KMS-11 (cell line): ENCODE data around the gene CAPN9.
"Not testable (repeated sequence)": the region's sequence is repeated elsewhere in the genome, so short reads cannot be mapped to it uniquely, and the experiment has no call there.

Source experiments
- H2AFZ ChIP-seq: fragments of 200-600 bp; sonication (generic); 2 replicates; pipeline ENCODE4 v1.6.1; 2016; ENCODE audit warnings: antibody characterized with exemption, mixed run types, low read depth
- H3K27ac ChIP-seq: fragments of 200-600 bp; sonication (generic); 2 replicates; pipeline ENCODE4 v1.6.1; 2016; ENCODE audit warnings: mild to moderate bottlenecking, mixed run types
- H3K27me3 ChIP-seq: fragments of 200-600 bp; sonication (generic); 2 replicates; pipeline ENCODE4 v1.6.1; 2017; ENCODE audit warnings: mild to moderate bottlenecking, low read depth, mixed run types, moderate library complexity; ENCODE audit not compliant: insufficient read depth
- H3K36me3 ChIP-seq: fragments of 200-600 bp; sonication (generic); 2 replicates; pipeline ENCODE4 v1.6.1; 2017; ENCODE audit warnings: mild to moderate bottlenecking, mixed run types; ENCODE audit not compliant: insufficient read depth
- H3K4me1 ChIP-seq: fragments of 200-600 bp; sonication (generic); 2 replicates; pipeline ENCODE4 v1.6.1; 2016; ENCODE audit warnings: mild to moderate bottlenecking, low read depth, mixed run types; ENCODE audit not compliant: poor library complexity, severe bottlenecking
- H3K4me2 ChIP-seq: fragments of 200-600 bp; sonication (generic); 2 replicates; pipeline ENCODE4 v1.7.0; 2016; ENCODE audit warnings: mild to moderate bottlenecking, mixed run types
- H3K4me3 ChIP-seq: fragments of 200-600 bp; sonication (generic); IDR thresholded peaks from 2 replicates; pipeline ENCODE4 v1.6.1; 2017; ENCODE audit warnings: low read depth, low read length, mixed read lengths; ENCODE audit not compliant: insufficient read depth
- H3K79me2 ChIP-seq: fragments of 200-600 bp; sonication (generic); 2 replicates; pipeline ENCODE4 v1.6.1; 2016; ENCODE audit warnings: low read depth, mixed run types; ENCODE audit not compliant: insufficient read depth
- H3K9ac ChIP-seq: fragments of 200-600 bp; sonication (generic); 2 replicates; pipeline ENCODE4 v1.6.1; 2016; ENCODE audit warnings: mild to moderate bottlenecking, mixed run types
- H4K20me1 ChIP-seq: fragments of 200-600 bp; sonication (generic); 2 replicates; pipeline ENCODE4 v1.6.1; 2016; ENCODE audit warnings: mild to moderate bottlenecking, mixed run types; ENCODE audit not compliant: insufficient read depth
- TF ChIP-seq, protein P1 (sequence below): fragments of 200-600 bp; sonication (generic); conservative IDR thresholded peaks from 2 replicates; pipeline ENCODE4 v1.6.1; 2017; ENCODE audit warnings: low read depth, mild to moderate bottlenecking, antibody characterized with exemption, low read length, moderate library complexity, mixed read lengths

The CAPN9 gene

GRCh38 chr1:230843503-230844309 is 96.5 kb downstream of the CAPN9 start:
- no peaks in the 10 kb centered on the region for H3K36me3 ChIP-seq
- no peak overlapping the region for H2AFZ ChIP-seq
- no peak overlapping the region for H3K4me2 ChIP-seq
- H3K4me3 ChIP-seq = no peak overlapping the region
- no peaks in the 10 kb centered on the region for H3K4me1 ChIP-seq
- TF ChIP-seq, protein P1, sequence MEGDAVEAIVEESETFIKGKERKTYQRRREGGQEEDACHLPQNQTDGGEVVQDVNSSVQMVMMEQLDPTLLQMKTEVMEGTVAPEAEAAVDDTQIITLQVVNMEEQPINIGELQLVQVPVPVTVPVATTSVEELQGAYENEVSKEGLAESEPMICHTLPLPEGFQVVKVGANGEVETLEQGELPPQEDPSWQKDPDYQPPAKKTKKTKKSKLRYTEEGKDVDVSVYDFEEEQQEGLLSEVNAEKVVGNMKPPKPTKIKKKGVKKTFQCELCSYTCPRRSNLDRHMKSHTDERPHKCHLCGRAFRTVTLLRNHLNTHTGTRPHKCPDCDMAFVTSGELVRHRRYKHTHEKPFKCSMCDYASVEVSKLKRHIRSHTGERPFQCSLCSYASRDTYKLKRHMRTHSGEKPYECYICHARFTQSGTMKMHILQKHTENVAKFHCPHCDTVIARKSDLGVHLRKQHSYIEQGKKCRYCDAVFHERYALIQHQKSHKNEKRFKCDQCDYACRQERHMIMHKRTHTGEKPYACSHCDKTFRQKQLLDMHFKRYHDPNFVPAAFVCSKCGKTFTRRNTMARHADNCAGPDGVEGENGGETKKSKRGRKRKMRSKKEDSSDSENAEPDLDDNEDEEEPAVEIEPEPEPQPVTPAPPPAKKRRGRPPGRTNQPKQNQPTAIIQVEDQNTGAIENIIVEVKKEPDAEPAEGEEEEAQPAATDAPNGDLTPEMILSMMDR = no peak
- no peaks in the 10 kb centered on the region for H4K20me1 ChIP-seq
- no peak overlapping the region for H3K9ac ChIP-seq
- H3K79me2 ChIP-seq = no peaks in the 10 kb centered on the region
- H3K27me3 ChIP-seq = no peaks in the 10 kb centered on the region
- no peak overlapping the region for H3K27ac ChIP-seq

DNA sequence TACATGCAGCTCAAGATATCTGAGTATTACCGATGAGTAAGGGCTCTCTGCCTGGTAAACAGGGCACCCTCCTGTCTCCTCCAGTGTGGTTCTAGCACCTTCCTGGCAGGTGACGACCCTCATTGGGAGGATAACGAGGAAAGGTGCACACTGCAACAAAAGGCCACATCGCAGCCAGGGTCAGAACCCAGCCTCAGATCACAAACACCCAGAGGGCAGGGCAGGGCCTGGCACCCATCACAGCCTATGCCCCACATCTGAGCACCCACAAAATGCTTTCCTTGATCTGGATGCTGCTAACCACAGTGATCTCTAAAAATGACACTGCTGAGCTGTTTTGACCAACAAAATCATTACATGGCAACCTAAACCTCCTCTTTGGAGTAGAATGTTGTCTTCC is 97.4 kb downstream of the CAPN9 start:
- Histone ChIP-seq H3K4me2 (no peak overlapping the region), H3K36me3 (no peaks in the 10 kb centered on the region), H3K4me3 (no peak overlapping the region), H3K4me1 (no peaks in the 10 kb centered on the region), H2AFZ (no peak overlapping the region), H3K79me2 (no peaks in the 10 kb centered on the region), H3K9ac (no peak overlapping the region), H3K27ac (no peak overlapping the region), H4K20me1 (no peaks in the 10 kb centered on the region), H3K27me3 (no peaks in the 10 kb centered on the region)
- TF ChIP-seq, protein P1 = no peak

DNA sequence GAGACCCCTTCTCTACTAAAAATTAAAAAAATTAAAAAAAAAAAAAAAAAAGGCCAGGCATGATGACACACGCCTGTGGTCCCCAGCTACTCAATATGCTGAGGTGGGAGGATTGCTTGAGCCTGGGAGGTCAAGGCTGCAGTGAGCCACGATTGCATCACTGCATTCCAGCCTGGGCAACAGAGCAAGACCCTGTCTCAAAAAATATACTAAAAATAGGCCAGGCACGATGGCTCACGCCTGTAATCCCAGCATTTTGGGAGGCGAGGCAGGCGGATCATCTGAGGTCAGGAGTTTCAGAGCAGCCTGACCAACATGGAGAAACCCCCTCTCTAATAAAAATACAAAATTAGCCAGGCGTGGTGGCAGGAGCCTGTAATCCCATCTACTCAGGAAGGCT is 98.0 kb downstream of the CAPN9 start:
- H3K36me3 ChIP-seq, H3K79me2 ChIP-seq, H3K4me1 ChIP-seq, H3K9ac ChIP-seq, H4K20me1 ChIP-seq, H2AFZ ChIP-seq, H3K27ac ChIP-seq, H3K27me3 ChIP-seq, H3K4me2 ChIP-seq, H3K4me3 ChIP-seq: not testable (repeated sequence)

- no peaks in the 10 kb centered on the region for H3K4me1 ChIP-seq
- no peak overlapping the region for H3K27ac ChIP-seq
- H3K4me3 ChIP-seq = no peak overlapping the region
- no peaks in the 10 kb centered on the region for H4K20me1 ChIP-seq
- TF ChIP-seq, protein P1 = no peak
- no peaks in the 10 kb centered on the region for H3K27me3 ChIP-seq
- H2AFZ ChIP-seq = no peak overlapping the region
- no peak overlapping the region for H3K4me2 ChIP-seq
- H3K79me2 ChIP-seq = no peaks in the 10 kb centered on the region
- no peaks in the 10 kb centered on the region for H3K36me3 ChIP-seq
- no peak overlapping the region for H3K9ac ChIP-seq
Measured at GRCh38 chr1:230848235-230848634, 101.0 kb downstream of the CAPN9 start.

- no peaks in the 10 kb centered on the region for H3K36me3 ChIP-seq
- H3K79me2 ChIP-seq = no peaks in the 10 kb centered on the region
- H3K27me3 ChIP-seq = no peaks in the 10 kb centered on the region
- H3K9ac ChIP-seq = no peak overlapping the region
- H3K4me3 ChIP-seq = no peak overlapping the region
- TF ChIP-seq, protein P1 = no peak
- no peaks in the 10 kb centered on the region for H4K20me1 ChIP-seq
- H3K4me1 ChIP-seq = no peaks in the 10 kb centered on the region
- H2AFZ ChIP-seq = no peak overlapping the region
- no peak overlapping the region for H3K4me2 ChIP-seq
- H3K27ac ChIP-seq = no peak overlapping the region
Measured at GRCh38 chr1:230849451-230850224, 102.5 kb downstream of the CAPN9 start.
